Activated CD4-positive, CD25-positive, alpha-beta regulatory T cell treated with anti-CD3 and anti-CD28 coated beads, Interleukin-2, amount 50 U/mL, for 24 hours (primary cell): ENCODE measurements around the gene PIP4K2B.
"Not testable (repeated sequence)": the region's sequence is repeated elsewhere in the genome, so short reads cannot be mapped to it uniquely, and the experiment has no call there.

Source experiments
- ATAC-seq, 2 donors: fragments of 150-1000 bp; cut with Tn5 transposase; one replicate each; pipeline ENCODE4 v1.10.0; 2021; ENCODE audit warnings: mild to moderate bottlenecking in 1 of 2, moderate library complexity in 1 of 2

The PIP4K2B gene

DNA sequence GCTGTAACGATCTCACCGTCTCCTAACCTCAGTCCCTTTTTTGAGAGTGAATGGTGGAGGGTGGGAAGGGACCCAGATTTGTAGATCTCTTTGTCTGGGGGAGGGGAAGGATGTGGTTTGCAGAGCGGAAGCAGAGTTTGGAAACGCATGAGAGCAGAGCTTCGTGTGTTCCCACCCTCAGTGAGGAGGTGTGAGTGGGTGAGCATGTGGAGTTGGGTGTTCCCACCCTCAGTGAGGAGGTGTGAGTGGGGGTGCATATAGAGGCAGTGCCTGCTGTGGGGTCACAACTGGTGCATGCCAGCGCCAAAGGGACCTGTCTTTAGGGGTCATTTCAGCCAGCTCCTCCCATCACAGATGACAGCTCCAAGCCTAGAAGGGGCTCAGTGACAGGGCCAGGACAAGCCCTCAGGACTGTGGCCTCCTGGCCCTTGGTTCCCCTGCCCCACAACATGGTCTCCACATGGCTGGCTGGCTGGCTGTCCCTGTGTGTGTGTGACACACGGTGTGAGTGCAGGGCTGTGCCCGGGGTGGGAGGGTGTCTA lies 71.0 kb downstream of the PIP4K2B start:
- peak; percentile 2 to 6 for ATAC-seq

DNA sequence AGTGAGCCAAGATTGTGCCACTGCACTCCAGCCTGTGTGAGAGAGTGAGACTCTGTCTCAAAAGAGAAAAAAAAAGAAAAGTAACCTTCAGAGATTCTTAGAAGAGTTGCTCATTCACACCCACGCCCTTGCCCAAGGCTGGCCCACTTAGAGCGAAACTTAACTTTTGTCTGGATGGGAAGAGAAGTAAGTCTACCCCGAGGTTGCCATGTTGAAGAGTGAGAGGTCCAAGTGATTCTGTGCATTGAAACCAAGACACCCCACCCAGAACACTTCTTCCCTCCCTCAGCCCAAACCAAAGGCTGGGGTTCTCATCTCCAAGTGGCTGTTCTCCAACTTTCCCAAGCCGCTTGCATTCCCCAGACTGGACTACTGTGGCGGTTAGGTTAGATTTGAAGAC lies 71.6 kb downstream of the PIP4K2B start:
- peak; percentile 58 to 60 for ATAC-seq

DNA sequence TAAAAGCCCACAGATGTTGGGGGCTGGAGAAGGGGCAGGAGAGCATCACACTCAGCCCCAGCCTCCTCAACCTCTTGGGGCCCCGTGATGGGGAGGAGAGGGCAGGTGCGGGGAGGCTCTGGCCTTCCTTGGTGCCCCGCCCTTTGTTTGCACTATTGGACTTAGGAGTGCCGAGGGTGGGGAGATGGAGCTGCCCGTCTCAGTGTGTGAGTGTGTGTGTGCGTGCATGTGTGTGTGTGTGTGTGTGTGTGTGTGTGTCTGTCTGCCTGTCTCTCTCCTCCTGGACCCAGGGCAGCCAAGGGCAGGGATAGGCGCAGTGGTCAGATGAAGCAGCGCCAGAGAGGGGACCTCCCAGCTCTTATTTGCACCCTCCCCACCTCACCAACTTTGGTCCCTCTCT lies 73.2 kb downstream of the PIP4K2B start:
- ATAC-seq, result not testable (repeated sequence)

DNA sequence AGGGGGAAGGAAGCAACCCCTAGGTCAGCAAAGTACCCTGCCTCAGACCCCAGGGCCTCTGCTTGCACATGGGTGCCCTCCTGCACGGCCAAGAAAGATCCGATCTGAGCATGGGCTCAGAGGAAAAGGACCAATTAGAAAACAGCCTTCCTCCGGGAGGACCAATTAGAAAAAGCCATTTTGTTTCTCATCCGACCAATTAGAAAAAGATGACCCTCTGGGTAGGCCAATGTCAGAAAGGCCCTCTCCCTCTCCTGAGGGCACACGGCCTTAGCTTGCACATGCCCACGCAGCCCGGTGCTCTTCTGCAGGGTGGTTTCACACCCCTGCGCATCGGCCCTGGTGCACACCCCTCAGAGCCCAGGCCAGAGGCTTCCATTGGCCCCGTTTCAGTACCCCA lies 74.3 kb downstream of the PIP4K2B start:
- no peak for ATAC-seq

DNA sequence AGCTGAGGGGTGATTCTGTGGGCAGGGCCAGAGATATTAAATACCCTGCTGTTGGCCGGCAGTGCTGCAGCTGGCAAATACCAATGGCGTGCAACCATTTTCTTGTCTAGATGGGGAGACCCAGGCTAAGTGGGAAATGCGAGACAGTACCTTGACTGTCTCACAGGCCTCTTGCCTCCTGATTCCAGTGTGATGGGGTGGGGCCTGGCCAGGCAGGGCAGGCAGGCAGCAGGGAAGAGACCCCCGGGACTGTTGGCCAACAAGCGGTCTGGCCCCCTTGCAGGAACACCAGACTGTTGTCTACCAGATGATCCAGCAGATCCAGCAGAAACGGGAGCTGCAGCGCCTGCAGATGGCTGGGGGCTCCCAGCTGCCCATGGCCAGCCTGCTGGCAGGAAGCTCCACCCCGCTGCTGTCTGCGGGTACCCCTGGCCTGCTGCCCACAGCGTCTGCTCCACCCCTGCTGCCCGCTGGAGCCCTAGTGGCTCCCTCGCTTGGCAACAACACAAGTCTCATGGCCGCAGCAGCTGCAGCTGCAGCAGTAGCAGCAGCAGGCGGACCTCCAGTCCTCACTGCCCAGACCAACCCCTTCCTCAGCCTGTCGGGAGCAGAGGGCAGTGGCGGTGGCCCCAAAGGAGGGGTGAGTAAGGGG lies 74.9 kb downstream of the PIP4K2B start:
- ATAC-seq, result no peak

DNA sequence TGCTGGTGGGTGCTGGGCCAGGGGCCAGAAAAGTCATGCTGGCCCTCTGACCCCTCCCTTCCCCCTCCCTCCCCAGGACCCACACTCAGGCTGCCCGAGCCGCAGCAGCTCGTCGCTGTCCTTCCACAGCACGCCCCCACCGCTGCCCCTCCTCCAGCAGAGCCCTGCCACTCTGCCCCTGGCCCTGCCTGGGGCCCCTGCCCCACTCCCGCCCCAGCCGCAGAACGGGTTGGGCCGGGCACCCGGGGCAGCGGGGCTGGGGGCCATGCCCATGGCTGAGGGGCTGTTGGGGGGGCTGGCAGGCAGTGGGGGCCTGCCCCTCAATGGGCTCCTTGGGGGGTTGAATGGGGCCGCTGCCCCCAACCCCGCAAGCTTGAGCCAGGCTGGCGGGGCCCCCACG lies 77.6 kb downstream of the PIP4K2B start:
- ATAC-seq, result no peak

DNA sequence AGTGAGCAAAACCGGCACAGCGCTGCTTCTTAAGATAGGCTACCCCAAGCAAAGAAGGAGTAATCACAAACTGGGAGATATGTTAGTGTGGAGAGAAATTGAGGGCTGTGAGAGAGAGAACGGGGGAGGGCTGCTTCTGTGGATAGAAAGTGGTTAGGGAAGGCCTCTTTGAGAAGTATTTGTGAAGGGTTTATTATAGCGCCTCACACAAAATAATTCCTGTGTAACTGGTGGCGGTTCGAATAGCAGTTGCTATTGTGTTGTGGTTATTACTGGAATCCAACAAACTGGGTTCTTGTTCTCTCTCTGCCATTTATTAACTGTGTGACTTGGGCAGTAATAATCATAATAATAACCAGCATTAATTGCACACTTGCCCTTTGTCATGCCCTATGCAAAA lies 78.4 kb downstream of the PIP4K2B start:
- no peak for ATAC-seq

DNA sequence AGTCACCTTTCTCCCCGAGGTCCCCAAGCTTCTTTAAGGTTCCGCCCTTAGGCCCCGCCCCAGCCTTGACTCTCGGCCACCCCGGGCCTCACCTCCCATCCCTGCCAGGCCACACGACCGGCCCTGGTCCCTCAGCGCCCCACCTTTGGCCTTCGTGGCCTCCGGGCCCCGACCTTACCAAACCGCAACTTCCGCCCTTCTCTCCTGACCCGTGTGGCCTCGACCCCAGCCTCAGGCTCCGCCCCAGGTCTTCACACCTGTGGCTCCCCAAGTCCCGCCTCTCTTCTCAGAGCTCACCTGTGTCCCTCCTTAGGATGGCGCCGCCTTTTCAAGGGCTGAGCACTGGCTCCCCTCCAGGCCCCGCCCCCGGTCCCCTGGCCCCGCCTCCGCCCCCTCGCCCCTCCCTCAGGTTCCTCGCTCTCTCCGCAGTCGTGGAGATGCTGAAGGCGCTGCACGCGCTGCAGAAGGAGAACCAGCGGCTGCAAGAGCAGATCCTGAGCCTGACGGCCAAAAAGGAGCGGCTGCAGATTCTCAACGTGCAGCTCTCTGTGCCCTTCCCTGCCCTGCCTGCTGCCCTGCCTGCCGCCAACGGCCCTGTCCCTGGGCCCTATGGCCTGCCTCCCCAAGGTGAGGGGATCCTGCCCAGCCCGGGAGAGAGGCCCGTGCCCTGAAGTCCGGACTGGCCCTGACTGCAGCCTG lies 79.3 kb downstream of the PIP4K2B start:
- ATAC-seq, result no peak

DNA sequence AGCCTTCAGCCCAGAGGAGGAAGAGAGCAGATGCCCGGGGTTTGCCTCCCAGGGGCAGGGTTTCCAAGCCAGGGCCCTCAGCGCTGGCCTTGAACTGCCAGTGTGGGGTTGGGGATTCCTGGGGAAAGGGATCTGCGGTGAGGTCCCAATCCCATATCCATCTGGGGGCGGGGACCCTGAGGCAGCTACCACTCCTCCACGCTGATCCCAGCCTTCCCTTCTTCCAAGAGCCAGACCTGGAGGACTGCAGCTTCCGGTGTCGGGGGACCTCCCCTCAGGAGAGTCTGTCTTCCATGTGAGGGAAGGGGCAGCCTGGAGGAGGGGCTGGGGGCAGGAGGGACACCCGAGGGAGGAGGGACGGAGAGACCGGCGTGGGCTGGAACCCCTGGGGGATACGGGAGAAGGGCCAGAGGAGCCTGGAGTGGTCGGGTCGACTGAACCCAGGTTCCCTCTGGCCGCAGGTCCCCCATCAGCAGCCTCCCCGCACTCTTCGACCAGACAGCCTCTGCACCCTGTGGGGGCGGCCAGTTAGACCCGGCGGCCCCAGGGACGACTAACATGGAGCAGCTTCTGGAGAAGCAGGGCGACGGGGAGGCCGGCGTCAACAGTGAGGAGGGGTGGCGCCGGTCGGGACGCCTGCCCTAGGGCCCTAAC lies 79.9 kb downstream of the PIP4K2B start:
- no peak for ATAC-seq

DNA sequence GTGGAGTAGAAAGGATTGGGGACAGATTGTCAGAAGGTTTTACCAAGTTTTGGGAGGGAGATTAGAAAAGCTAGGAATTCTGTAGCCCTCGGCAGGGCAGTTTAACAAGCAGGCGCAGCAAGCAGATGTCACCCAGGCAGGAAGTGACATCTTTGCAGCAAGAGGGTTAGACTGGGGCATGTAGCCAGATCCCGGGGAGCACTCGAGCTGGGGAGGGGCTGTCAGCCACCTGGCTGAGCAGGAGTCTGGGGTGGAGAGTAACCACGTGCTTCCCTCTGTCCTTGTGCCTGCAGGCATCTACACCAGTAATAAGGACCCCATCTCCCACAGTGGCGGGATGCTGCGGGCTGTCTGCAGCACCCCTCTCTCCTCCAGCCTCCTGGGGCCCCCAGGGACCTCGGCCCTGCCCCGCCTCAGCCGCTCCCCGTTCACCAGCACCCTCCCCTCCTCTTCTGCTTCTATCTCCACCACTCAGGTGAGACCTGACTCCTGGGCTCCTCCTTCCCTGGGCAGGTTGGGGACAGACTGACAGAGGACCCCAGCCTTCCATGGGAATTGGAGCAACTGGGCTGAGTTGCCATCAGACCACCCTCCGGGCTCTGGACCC lies 82.1 kb downstream of the PIP4K2B start:
- no peak for ATAC-seq

DNA sequence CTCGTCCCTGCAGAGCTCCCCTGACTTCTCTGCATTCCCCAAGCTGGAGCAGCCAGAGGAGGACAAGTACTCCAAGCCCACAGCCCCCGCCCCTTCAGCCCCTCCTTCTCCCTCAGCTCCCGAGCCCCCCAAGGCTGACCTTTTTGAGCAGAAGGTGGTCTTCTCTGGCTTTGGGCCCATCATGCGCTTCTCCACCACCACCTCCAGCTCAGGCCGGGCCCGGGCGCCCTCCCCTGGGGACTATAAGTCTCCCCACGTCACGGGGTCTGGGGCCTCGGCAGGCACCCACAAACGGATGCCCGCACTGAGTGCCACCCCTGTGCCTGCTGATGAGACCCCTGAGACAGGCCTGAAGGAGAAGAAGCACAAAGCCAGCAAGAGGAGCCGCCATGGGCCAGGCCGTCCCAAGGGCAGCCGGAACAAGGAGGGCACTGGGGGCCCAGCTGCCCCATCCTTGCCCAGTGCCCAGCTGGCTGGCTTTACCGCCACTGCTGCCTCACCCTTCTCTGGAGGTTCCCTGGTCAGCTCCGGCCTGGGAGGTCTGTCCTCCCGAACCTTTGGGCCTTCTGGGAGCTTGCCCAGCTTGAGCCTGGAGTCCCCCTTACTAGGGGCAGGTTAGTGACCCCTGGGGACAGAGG lies 82.9 kb downstream of the PIP4K2B start:
- ATAC-seq, result no peak
